A673 (cell line): ENCODE data around the gene COL16A1.

Source experiments
- EZH2 ChIP-seq: fragments of 200-600 bp; sonication (generic); IDR thresholded peaks from 2 replicates; pipeline ENCODE4 v1.6.1; 2017; ENCODE audit warnings: borderline replicate concordance, low read depth, mild to moderate bottlenecking, mixed read lengths, antibody characterized with exemption, low read length; ENCODE audit not compliant: poor library complexity, severe bottlenecking
- TF ChIP-seq, protein P1 (sequence below): fragments of 300-800, 200-600 bp; sonication (generic); conservative IDR thresholded peaks from 2 replicates; pipeline ENCODE4 v1.5.1; 2017; ENCODE audit warnings: low read depth, mild to moderate bottlenecking, antibody characterized with exemption, low read length, moderate library complexity, mixed read lengths

GRCh38 chr1:31727849-31728248, 24.0 kb upstream of the COL16A1 start:
- TF ChIP-seq, protein P1, sequence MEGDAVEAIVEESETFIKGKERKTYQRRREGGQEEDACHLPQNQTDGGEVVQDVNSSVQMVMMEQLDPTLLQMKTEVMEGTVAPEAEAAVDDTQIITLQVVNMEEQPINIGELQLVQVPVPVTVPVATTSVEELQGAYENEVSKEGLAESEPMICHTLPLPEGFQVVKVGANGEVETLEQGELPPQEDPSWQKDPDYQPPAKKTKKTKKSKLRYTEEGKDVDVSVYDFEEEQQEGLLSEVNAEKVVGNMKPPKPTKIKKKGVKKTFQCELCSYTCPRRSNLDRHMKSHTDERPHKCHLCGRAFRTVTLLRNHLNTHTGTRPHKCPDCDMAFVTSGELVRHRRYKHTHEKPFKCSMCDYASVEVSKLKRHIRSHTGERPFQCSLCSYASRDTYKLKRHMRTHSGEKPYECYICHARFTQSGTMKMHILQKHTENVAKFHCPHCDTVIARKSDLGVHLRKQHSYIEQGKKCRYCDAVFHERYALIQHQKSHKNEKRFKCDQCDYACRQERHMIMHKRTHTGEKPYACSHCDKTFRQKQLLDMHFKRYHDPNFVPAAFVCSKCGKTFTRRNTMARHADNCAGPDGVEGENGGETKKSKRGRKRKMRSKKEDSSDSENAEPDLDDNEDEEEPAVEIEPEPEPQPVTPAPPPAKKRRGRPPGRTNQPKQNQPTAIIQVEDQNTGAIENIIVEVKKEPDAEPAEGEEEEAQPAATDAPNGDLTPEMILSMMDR, result no peak
- no peak for TF ChIP-seq EZH2
